Measurements from ENCODE around the gene SND1.

Gene SND1

DNA sequence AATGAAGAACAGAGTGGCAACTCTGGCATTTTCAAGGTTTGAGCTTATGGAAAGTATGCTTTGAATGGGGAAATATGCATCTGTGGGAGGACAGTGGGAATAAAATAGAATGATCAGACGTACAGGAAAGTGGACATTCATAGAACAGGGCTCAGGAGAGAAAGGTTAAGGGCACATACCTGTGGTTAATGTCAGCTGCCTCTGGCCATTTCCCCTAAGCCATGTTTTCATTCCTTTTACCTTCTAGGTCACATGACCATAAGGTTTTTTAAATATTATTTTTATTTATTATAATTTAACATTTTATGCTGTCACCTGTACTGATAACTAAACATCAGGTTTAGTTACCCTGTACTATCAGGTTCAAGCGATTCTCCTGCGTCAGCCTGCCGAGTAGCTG is 326.4 kb downstream of the SND1 start:
- no peak for FAIRE-seq

DNA sequence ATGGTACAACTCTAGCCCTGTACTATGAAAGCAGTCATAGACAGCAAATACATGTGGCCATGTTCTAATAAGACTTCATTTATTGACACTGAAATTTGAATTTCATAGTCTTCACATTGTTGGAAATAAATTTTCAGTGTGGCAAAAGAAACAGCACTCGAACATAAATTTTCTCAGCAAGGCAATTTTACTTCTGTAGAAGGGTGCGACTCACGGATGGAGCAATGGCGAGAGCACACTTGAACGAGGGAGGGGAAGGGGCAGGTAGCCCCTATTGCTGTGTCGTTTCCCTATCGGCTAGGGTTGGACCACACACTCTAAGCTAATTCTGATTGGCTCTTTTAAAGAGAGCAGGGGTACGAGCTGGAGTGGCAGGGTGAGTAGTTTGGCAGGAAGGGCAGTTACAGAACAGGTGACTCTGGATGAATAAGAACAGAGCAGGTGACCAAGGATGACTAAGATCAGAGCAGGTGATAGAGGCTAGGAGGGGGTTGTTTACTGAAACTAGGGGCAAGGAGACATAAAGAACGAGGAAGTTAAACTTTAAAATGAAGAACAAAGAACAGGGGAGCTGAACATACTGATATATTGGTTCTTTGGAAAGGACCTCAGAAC is 327.2 kb downstream of the SND1 start:
- FAIRE-seq: no peak

DNA sequence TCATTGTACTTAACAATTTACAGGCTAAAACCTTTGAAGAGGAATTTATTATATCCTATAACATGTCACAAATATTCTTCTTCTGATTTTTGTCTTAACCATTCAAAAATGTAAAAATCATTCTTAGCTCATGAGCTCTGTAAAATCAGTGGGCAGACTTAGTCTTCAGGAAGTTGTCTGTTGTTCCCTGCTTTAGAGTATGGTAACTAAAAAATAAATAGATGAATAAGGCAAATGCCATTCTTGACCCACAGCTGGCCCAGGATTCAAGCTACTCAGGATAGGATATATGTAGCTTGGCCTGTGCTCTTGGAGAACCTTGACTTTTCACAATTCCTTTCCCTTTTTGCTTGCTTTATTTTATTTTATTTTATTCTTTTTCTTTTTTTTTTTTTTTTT is 327.7 kb downstream of the SND1 start:
- no peak for FAIRE-seq

DNA sequence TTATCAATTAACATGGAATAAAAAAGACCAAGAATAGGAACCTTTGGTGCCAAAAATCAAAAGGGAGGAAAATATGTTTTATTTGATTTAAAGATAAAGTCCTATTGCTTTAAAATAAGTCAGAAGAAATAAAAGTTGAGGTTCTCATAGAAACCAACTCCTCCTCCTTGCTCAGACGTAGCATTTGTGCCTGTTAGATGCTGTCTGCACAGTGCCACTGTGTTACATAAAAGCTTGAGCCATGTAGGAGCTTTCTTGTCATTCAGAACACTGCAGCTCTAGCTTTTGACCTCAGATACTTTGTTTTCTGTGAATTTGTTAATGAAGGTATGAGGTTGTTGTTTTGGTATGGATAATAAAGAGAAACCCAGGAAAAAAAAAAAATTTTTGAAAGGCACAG is 328.9 kb downstream of the SND1 start:
- no peak for FAIRE-seq

DNA sequence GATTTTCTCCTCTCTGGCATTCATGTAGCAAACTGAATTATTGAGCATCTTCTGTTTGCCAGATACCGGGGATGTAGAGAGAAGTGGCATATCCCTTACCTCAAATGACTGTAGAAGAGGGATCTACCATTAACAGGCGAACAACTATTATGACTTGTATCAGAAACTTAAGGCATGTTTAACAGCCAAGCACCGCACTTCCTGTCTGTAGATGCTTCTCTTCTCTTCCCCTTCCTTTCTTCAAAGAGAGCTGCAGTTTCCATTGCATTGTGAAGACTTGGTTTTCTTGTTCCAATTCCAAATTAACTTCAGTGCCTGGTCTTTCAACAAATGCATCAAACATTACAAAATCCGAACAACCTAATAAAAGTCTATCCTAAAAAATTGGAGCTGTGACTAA is 330.0 kb downstream of the SND1 start:
- no peak for FAIRE-seq

DNA sequence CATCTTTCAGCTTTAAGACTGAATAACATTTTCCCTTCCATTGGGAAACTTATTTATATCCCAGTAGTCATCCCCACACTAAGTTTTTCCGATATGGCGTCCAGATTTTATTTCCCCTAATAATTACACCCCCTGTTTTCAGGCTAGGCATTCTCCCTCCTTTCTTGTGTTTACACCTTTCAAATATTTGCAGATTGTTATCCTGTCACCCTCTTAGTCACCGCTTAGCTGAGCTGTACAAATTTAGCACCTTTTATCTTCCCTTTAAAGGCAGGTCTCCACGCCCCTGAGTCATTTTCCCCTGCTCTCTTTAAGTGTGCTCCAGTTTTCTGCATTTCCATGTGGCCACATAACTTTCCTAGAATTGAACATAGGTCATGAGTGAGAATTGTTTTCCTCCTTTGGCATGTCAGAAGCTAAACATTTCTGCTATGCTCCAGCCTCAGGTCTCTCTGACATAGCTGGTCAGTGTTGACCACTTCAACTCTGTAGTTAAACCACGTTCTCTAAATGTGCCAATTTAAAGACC is 331.9 kb downstream of the SND1 start:
- no peak for FAIRE-seq

DNA sequence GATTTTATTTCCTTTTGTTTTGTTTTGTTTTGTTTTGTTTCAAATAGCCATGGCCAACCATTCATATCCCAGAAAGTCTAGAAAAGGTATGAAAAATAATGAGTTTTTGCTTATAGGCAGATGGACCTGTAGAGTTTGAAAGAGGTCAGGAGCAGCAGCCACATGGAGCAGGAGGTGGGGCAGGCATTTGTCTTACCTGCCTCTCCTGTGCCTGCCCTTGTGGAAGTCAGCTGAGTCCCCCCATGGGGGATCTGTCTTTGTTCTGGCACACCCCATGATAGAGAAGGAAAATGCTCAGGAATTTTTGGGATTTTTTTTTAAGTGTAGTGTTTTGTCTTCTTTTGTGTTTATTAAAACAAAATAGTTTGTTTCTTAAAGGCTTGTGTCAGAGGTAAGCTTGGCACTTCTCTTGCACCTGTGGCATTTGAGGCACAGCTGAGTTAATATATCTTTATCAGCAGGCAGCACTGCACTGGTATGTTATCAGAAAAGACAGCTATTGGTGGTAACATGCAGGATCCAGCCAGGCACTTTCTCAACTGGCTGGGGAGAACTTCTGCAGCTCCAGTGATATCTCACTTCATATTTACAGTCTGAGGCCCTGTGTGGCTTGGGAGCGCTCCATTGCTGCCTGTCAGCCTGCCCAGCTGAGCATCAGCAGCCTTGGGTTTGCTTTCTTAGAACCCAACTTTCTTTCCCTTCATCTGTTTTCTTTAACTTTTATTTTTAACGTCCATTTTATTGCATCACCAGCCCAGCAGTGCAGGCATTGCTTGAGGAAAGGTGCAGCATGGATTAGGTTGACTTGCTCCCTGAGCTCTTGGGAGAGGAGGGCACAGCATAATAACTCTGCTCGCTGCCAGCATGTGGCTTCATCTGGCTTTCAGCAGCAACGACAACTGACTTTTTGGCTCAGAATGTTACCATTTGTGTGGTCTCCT is 334.9 kb downstream of the SND1 start:
- FAIRE-seq: no peak

DNA sequence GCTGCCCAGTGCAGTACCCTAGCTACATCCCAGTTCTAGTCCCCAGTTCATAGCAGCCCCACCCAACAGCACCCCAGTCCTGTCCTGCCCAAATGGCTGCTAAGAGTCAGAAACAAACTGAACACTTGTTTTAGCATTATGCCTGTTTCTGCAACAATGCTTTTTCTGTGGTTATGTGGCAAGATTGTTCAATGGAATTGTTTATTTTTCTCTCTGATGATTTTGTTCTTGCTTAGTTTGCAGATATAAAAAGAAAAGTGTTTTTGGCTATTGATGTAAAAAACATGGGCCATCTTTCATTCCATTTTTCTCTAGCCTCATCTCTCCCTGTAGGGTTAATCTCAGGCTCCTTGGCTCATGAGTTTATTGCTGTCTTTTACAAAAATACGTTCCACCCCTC is 336.8 kb downstream of the SND1 start:
- no peak for FAIRE-seq

DNA sequence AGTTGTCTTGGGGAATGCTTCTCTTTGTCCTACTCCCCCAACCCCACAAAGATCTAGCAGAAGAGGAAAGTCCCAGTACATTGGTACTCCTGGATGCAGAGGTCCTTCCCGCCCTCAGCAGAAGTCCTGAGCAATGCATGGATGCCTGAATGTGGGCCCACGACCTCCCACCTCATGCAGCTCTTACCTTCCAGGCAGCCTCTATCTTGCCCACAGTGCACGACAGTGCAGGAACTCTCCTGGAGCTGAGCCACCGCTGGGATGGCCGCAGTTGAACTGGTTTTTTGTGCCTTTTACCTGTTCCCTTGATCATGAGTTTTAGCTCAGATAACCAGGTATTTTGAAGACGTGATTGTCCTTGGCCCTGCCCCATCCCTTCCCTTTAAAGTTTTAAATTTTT is 341.3 kb downstream of the SND1 start:
- no peak for FAIRE-seq

DNA sequence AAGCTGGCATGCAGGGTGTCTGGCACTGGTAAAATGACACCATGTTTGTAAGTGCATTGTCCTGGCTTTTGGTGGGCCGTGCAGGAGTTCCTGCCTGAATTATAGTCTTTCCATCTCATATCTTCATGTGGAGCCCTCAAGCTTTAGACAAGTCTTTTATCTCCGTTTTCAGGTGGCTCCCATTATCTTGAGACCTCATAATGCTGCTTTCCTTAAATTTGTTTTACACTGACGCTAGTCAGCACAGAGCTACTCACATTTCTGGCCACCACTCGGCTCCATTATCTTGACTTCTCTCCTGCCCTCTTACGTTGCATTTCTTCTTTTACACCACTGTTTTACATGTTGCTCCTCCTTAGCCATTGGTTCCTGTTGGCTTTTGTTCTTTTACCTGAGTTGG is 342.0 kb downstream of the SND1 start:
- no peak for FAIRE-seq

DNA sequence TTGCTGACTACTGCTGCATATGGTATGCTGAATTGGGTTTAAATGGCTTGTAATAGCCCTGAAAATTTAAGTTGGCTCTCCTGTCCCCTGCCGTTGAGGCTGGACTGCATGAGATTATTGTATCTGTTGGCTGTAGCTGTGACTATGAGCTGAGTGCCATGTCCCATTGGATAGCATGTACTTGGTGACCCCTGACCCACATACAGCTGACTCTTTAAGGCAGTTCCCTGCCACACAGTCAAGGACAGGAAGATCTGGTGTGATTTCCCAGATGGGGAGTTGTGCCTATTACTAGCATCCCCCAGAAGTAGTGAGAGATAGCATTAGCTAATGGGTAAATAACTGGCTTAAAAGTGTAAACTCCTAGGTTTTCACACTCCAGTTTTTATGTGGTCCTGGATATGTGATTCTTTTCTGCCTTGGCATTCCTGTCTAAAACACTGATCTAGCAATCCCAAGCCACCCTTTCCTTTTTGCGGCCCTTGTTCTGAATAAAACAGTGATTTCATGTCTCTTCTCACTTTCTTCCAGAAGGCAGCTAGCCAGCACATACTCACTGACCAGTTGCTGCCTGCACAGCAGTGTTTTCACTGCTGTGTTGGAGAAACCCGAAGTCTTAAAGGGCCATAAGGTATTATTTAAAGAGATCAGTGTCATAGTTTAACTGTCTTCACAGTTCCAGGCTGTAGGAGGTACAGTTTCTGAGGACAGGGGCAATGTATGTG is 343.3 kb downstream of the SND1 start:
- FAIRE-seq: no peak

DNA sequence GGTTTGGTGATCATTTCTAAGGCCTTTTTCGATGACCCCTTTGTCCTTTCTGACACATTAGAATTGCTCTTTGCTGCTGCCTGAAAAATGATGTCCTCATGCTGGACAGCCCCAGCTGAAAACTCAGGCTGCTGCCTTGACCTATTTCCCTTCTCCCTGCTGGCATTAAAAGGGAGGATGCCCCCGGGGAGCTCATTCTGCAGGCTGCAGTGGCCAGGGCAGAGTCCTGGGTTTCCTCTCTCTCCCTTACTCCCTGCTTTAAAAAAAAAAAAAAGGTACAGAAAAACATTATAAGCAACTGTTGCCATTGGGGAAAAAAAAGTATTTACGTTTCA is 343.9 kb downstream of the SND1 start:
- no peak for FAIRE-seq

DNA sequence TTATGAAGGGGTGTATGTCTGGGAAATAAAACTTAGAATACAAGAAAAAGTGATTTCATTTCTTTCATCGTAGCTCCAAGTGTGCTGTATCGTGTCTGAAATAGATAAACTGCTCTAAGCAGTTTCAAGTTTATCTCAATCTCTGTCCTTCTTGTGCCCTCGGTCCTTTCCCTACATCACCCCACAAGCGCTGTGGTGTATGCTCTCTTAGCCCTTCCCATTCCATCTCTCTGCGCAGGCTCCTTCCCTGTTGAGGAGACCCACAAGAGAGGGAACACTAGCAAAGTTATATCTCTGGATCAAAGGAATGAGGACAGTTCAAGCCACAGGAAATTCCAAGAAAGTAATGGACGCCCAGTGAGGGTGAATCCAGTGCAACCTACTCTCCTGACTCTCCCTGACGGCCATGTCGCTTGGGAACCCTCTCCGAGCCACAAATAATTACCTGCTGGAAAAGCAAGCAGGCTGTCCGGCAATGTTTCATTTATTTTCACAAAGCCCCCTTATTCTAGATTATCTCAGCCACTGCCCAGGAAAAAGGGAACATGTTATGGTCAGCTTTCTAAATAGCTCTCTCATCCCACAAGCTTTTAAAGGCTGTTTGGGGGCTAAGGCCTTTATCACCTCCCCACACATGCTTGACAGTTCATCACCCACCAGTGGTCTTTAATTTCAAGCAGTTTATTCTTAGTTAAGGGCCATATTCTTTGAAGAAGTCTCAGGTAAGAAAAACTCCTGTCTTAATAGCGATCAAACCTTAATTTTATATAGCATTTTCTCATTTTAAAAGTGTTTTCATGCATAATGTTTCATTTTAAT is 344.5 kb downstream of the SND1 start:
- no peak for FAIRE-seq

DNA sequence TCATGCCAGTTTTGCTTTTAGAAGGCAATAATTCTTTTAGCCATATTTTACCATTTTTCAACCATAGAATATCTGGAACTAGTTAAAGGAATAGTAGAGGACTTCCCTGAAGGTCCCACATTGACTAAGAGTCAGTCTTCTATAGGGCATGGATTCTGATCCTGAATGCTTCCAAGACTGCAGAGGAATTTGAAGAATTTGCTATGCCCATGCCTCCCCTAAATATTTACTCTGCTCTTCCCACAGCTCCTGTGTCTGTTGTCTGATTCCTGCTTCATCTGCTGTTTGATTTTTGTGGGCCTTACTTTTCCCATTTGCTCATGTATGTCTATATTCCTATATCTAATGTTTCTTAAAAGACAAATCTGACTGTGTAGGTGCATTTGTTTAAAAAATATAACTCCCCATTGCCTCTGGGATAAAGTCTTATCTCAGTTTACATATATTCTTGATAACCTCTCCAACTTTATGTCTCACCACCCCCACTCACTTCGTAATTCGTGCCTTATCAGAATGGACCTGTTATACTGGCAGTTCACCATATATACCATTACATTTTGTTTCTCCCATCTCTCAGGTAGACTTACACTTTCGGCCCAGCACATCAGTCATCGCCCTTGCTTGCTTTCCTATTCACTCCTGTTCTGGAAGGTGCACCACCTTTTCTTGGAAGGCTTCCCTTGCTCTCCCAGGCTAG is 345.4 kb downstream of the SND1 start:
- FAIRE-seq: no peak

DNA sequence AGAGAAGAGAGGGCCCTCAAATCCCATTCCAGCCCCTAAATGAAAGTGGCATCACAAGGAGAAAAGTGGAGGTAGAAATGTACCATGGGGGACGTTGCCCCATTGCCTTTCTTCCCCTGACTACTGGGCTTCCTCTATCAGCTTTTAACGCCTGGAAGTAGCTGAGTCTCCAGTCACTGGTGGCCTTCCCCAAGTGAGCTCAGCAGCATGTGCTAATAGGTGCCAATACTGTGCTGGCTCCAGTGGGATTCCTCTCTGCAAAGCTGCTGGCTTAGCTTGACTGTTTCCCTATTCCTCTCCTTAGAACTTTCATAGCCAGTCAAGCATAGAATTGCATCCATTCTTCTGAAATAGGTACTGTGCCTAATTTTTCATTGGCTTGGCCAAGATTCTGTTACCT is 346.7 kb downstream of the SND1 start:
- no peak for FAIRE-seq

DNA sequence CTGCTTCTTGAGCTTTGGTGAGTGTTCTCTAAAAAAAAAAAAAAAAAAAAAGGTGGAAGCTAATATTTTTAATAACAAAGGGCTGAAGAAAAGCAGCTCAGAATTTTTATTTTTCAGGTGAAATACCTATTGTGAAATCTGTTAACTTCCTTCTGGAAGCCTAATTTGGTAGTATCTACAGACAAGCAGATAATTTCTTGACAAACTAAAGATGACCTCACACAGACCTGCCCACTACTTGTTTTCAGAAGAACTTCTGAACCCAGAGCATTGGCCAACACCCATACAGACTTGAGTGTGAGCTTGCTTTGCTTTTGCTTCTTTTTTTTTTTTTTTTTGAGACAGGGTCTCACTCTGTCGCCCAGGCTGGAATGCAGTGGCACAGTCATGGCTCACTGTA is 348.1 kb downstream of the SND1 start:
- FAIRE-seq: no peak

DNA sequence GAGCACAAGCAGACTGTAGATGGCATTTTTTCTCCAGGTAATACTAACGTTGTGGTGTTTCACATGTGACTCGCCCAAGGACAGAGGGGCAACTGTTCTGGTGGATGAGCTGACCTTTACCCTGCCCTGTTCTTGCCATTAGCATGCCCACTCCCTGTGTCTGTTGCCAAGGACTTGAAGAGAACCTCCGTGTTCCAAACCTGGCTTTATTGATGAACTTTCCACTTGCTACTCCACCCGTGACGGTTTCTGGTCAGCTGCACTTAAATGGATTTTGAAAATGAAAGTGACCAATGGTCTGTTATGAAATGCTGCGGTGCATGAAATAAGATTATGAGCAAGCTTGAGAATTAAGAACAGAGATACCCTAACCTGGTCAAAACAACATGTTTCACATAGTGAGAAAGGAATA is 348.9 kb downstream of the SND1 start:
- no peak for FAIRE-seq

DNA sequence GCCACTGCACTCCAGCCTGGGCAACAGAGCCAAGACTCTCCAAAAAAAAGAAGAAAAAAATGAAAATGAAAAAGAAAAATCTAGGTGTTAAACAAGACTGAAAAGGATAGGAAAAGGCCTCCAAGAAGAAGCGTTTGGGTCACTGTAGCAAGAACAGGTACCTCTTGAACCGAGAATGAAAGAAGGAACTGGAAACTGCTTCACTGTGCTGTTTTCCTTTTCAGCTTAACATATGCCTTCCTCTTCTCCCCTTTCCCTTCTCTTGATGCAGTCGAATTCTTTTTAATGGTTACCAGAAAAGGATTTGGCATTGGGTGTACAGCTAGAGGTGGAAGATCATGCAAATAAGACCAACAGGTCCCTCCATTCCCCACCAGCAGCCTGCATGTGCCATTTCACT is 351.2 kb downstream of the SND1 start:
- no peak for FAIRE-seq

DNA sequence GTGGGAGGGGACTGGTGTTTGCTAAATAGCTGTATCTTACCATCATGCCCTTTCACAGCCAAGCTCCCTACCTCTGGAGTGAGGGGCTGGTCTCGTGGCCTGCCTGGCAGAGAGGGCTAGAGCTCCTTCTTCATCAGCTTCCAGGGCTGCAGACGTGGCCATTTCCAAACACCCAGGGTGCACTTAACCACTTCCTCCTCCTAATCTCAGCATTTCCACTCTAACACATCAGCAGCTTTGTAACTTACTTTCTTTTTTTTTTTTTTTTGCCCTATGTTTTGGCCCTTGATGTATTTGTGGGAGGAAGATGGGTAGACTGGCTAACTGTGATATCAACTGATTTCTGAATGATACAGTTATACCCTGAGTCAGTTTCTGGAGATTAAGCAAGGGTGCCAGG is 351.8 kb downstream of the SND1 start:
- no peak for FAIRE-seq

DNA sequence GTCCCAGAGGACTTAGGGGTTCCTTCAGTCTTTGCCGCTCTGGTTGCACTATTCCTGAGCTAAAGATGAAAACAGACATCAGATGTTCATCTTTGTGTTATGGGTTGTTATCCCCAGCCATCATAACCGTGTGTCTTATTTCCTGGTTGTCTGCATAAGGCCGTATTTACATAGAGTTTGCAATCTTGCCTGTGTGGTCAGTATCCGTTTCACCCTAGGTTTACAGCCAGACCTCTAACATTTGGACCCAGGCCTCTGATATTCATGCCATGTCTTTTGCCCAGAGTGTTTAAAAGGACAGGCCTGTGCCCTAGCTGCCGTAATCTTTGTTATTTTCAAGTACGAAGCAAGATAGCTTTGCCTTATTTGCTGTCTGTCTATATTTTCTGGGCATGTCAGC is 352.6 kb downstream of the SND1 start:
- FAIRE-seq: no peak

DNA sequence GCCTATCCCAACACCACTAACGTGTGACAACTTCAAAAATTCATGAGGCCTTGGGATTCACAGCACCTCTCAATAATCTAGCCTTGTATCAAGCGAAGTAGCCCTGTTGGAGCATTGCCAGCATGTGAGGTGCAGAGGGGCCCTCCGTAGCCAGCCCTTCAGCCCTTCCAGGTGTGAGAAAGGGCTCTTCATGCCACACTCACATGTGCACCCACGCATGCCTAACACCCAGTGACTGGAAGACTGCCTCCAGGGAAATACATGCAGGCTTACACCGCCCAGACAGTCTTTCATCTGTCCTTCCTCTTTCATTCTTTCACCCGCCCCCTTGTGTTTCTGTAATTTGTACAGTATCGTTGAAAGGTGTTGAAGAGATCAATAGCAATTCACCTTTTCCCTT is 353.1 kb downstream of the SND1 start:
- no peak for FAIRE-seq

DNA sequence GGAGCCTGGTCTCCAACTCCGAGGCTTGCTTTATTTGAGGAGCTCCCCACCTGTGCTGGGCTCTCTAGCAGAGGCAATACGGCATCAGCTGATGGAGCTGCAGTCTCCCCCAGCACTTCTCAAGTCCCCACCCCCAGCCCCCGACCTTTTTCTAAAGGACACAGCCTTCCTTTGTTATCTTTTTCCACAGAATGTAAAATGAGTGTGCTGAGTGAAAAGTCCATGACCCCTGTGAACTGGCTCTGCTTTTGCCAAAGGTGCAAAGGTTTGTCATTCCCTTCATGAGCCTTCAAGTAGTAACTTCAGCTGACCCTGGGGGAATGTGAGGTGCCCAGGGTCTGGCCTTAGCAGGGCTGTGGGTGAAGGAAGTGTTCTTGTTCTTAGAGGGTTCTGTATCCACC is 353.8 kb downstream of the SND1 start:
- FAIRE-seq: no peak
